ENCODE data around the gene CUL9. TPM values are rescaled to one million over a fixed set of nuclear protein-coding genes. Genes with fewer than 3 reads are reported as not detected.

CUL9 gene
- total and polyA plus RNA-seq, 2 experiments from 2014 or later, result 2.6 to 11.3 TPM

DNA sequence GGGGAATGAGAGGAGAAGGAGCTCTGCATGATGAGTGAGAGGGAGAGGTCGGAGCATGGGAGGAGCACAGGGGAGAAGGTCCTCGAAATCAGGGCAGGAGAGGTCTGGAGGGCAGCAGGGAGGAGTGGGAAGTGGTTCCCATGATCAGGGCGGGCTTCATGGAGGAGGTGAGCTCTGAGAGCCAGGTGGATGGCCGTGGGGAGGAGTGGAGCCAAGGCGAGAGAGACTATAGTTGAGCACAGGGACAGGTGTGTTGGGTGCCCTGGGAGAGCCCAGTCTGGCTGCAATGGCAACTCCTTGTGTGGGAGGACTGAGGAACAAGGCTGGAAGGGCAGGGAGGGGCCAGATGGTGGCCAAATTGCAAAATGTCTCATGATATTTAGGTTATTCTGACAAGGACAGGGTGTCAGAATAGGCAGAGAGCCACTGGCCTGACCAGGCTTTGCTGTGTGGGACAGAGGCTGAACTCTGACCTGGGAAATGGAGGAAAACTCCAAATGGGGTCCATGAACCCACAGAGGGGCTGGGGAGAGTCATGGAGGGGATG, 82.7 kb downstream of the CUL9 start:
- Histone ChIP-seq H3K79me2 (replicated peaks; ENCODE audit: insufficient read depth) (no peaks in the 10 kb centered on the region), H2AFZ (no peak overlapping the region), H3K36me3 (ENCODE audit: insufficient read depth) (no peaks in the 10 kb centered on the region), H3F3A (replicated peaks; ENCODE audit: low read depth) (no peaks in the 10 kb centered on the region), H3K27me3 (ENCODE audit: insufficient read depth) (peaks cover 20% of the 10 kb centered on the region), H4K20me1 (replicated peaks; ENCODE audit: insufficient read depth) (no peaks in the 10 kb centered on the region), H3K4me3 (no peak overlapping the region), H3K4me1 (ENCODE audit: insufficient read depth) (peaks cover 11% of the 10 kb centered on the region), H3K4me2 (no peak overlapping the region), H3K27ac (ENCODE audit: low read depth) (no peak overlapping the region), H3K9me2 (ENCODE audit: insufficient read depth) (no peaks in the 10 kb centered on the region)
- Mint-ChIP-seq H3K27ac (no peak overlapping the region), H3K36me3 (ENCODE audit: low read depth) (no peaks in the 10 kb centered on the region), H3K4me1 (peaks cover 25% of the 10 kb centered on the region), H3K9me3 (no peaks in the 10 kb centered on the region; the same call in 2 of the 3 replicates), H3K4me3 (no peak overlapping the region), H3K27me3 (ENCODE audit: insufficient read depth, low read depth, poor library complexity) (peaks cover 34% of the 10 kb centered on the region)
- ATAC-seq (no peak), DNase-seq (ENCODE audit: low spot score) (no peak)
- TF ChIP-seq EZH2phosphoT487 (IDR thresholded peaks at IDR 0.05; ENCODE audit: unreplicated experiment), result no peak
- TF ChIP-seq POLR2AphosphoS5 (IDR thresholded peaks at IDR 0.05; ENCODE audit: low read depth), result no peak
- TF ChIP-seq CTCF (conservative IDR thresholded peaks at IDR 0.05; ENCODE audit: low read depth in 2 of 2), result no peak
- TF ChIP-seq JUNB (IDR thresholded peaks at IDR 0.05; ENCODE audit: unreplicated experiment), result no peak
- TF ChIP-seq STAT1 (IDR thresholded peaks at IDR 0.05; ENCODE audit: unreplicated experiment), result no peak
- no peak for TF ChIP-seq ZNF462 (CRISPR knock-in tag; IDR thresholded peaks at IDR 0.05)
- TF ChIP-seq ETS1 (IDR thresholded peaks at IDR 0.05), result no peak
- TF ChIP-seq ZNF331 (CRISPR knock-in tag; IDR thresholded peaks at IDR 0.05; ENCODE audit: low read depth), result no peak
- no peak for TF ChIP-seq EZH2 (IDR thresholded peaks at IDR 0.05; ENCODE audit: low read depth, unreplicated experiment)
- TF ChIP-seq NANOG (IDR thresholded peaks at IDR 0.05; ENCODE audit: borderline replicate concordance), result no peak
- TF ChIP-seq, protein P1, sequence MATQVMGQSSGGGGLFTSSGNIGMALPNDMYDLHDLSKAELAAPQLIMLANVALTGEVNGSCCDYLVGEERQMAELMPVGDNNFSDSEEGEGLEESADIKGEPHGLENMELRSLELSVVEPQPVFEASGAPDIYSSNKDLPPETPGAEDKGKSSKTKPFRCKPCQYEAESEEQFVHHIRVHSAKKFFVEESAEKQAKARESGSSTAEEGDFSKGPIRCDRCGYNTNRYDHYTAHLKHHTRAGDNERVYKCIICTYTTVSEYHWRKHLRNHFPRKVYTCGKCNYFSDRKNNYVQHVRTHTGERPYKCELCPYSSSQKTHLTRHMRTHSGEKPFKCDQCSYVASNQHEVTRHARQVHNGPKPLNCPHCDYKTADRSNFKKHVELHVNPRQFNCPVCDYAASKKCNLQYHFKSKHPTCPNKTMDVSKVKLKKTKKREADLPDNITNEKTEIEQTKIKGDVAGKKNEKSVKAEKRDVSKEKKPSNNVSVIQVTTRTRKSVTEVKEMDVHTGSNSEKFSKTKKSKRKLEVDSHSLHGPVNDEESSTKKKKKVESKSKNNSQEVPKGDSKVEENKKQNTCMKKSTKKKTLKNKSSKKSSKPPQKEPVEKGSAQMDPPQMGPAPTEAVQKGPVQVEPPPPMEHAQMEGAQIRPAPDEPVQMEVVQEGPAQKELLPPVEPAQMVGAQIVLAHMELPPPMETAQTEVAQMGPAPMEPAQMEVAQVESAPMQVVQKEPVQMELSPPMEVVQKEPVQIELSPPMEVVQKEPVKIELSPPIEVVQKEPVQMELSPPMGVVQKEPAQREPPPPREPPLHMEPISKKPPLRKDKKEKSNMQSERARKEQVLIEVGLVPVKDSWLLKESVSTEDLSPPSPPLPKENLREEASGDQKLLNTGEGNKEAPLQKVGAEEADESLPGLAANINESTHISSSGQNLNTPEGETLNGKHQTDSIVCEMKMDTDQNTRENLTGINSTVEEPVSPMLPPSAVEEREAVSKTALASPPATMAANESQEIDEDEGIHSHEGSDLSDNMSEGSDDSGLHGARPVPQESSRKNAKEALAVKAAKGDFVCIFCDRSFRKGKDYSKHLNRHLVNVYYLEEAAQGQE (IDR thresholded peaks at IDR 0.05; ENCODE audit: unreplicated experiment), result no peak
- no peak for TF ChIP-seq CREB1 (CRISPR knock-in tag; IDR thresholded peaks at IDR 0.05; ENCODE audit: low read depth)
